Upper lobe of left lung (tissue), 4 donors: ENCODE data around the gene SCP2.

Experiments used
- EP300 ChIP-seq, 4 donors: sonication (generic); formaldehyde crosslinking; IDR thresholded peaks; one replicate each; pipeline ENCODE4 v1.5.1; 2017; ENCODE audit warnings: antibody characterized with exemption in 4 of 4, control low read depth in 2 of 4
- POLR2A ChIP-seq, 4 donors: fragments of 450-650 bp; IDR thresholded peaks; one replicate each; pipeline ENCODE4 v1.5.1; 2016 to 2017; ENCODE audit warnings: antibody characterized with exemption in 4 of 4, mild to moderate bottlenecking in 2 of 4
- TF ChIP-seq, protein P1 (sequence below), 6 experiments: fragments of 450-650 bp in 4 of 6; fragments of 200-600 bp in 2 of 6; sonication (generic) in 2 of 6; IDR thresholded peaks; one replicate each; pipeline ENCODE4 v1.5.1; 2016 to 2019; ENCODE audit warnings: antibody characterized with exemption in 6 of 6

GRCh38 chr1:53011175-53011574 lies 84.1 kb downstream of the SCP2 start:
- TF ChIP-seq, protein P1, sequence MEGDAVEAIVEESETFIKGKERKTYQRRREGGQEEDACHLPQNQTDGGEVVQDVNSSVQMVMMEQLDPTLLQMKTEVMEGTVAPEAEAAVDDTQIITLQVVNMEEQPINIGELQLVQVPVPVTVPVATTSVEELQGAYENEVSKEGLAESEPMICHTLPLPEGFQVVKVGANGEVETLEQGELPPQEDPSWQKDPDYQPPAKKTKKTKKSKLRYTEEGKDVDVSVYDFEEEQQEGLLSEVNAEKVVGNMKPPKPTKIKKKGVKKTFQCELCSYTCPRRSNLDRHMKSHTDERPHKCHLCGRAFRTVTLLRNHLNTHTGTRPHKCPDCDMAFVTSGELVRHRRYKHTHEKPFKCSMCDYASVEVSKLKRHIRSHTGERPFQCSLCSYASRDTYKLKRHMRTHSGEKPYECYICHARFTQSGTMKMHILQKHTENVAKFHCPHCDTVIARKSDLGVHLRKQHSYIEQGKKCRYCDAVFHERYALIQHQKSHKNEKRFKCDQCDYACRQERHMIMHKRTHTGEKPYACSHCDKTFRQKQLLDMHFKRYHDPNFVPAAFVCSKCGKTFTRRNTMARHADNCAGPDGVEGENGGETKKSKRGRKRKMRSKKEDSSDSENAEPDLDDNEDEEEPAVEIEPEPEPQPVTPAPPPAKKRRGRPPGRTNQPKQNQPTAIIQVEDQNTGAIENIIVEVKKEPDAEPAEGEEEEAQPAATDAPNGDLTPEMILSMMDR (IDR thresholded peaks at IDR 0.05): no peak
- TF ChIP-seq EP300 (IDR thresholded peaks at IDR 0.05) (no peak), POLR2A (IDR thresholded peaks at IDR 0.05) (no peak)
